GM13976 (cell line): ENCODE data around the gene ADAMTS14.
"Not testable (repeated sequence)": the region's sequence is repeated elsewhere in the genome, so short reads cannot be mapped to it uniquely, and the experiment has no call there.

Experiments used
- DNase-seq: peaks from one replicate; pipeline ENCODE4 v3.0.0; 2012; ENCODE audit warnings: low spot score
- CTCF ChIP-seq: IDR thresholded peaks from 2 replicates; pipeline ENCODE4 v1.5.1; 2012; ENCODE audit warnings: borderline replicate concordance, mild to moderate bottlenecking; ENCODE audit not compliant: insufficient read depth; ENCODE audit errors: extremely low read depth, missing control alignments, control extremely low read depth
- in situ Hi-C: fragments of 300-500 bp; cut with MboI; formaldehyde crosslinking; loops from one replicate; pipeline ENCODE4 v1.12.0; 2022; ENCODE audit warnings: low sequenced_read_pairs, mixed read lengths, inconsistent platforms; ENCODE audit not compliant: unreplicated experiment

The ADAMTS14 gene

GRCh38 chr10:70659306-70659705 is 13.0 kb upstream of the ADAMTS14 start:
- DNase-seq = no peak
- in situ Hi-C loops = no loop called here
- TF ChIP-seq CTCF = no peak

- TF ChIP-seq CTCF = no peak
- DNase-seq = no peak
- in situ Hi-C loops = no loop called here
Observed at GRCh38 chr10:70660722-70661121, 11.6 kb upstream of the ADAMTS14 start.

GRCh38 chr10:70661623-70662361 is 10.5 kb upstream of the ADAMTS14 start:
- no peak for DNase-seq
- in situ Hi-C loops = no loop called here
- TF ChIP-seq CTCF = no peak

- in situ Hi-C loops = no loop called here
- no peak for DNase-seq
- no peak for TF ChIP-seq CTCF
Observed at GRCh38 chr10:70662362-70663220, 9.7 kb upstream of the ADAMTS14 start.

GRCh38 chr10:70663458-70664409 is 8.6 kb upstream of the ADAMTS14 start:
- DNase-seq, in situ Hi-C loops: not testable (repeated sequence)

GRCh38 chr10:70664702-70665195 is 7.6 kb upstream of the ADAMTS14 start:
- no peak for TF ChIP-seq CTCF
- no peak for DNase-seq
- in situ Hi-C loops = no loop called here
